ENCODE results near the gene TENT4B.
"Not testable (repeated sequence)": the region's sequence is repeated elsewhere in the genome, so short reads cannot be mapped to it uniquely, and the experiment has no call there.

Gene TENT4B
- total RNA-seq: 55.0 to 87.6 reads per million in 2 donors

- peak; percentile 77 to 94 (median 88) for DNase-seq
These were observed at the start of gene TENT4B for GRCh38 chr16:50152807-50153595. Gene TENT4B (plus strand): TSS chr16:50153306. CDS start chr16:50153622, 316 bp downstream.

- no peak for DNase-seq
These were observed 49.3 kb upstream of the TENT4B start for GRCh38 chr16:50103764-50104163.

- no peak for DNase-seq
These were observed 38.6 kb upstream of the TENT4B start for GRCh38 chr16:50114357-50115129.

- no peak for DNase-seq
These were observed 32.4 kb upstream of the TENT4B start for GRCh38 chr16:50120711-50121110.

GRCh38 chr16:50121278-50121677 is 31.8 kb upstream of the TENT4B start:
- peak in 1 of 5 experiments; percentile 20 for DNase-seq

GRCh38 chr16:50121721-50122445 is 31.2 kb upstream of the TENT4B start:
- DNase-seq: peak in 2 of 5 experiments; percentile 10 to 65

- DNase-seq: no peak
These were observed 29.7 kb upstream of the TENT4B start for GRCh38 chr16:50123417-50123816.

- DNase-seq: no peak
These were observed 28.3 kb upstream of the TENT4B start for GRCh38 chr16:50124769-50125168.

- DNase-seq: no peak
These were observed 26.9 kb upstream of the TENT4B start for GRCh38 chr16:50126183-50126582.

- DNase-seq: not testable (repeated sequence)
These were observed 20.5 kb upstream of the TENT4B start for GRCh38 chr16:50132571-50132970.

- no peak for DNase-seq
These were observed 19.9 kb upstream of the TENT4B start for GRCh38 chr16:50133214-50133613.

- DNase-seq: no peak
These were observed 16.7 kb upstream of the TENT4B start for GRCh38 chr16:50136399-50136798.

GRCh38 chr16:50137268-50137667 is 15.8 kb upstream of the TENT4B start:
- DNase-seq: no peak

- DNase-seq: no peak
These were observed 13.5 kb upstream of the TENT4B start for GRCh38 chr16:50139580-50139979.

GRCh38 chr16:50144211-50144610 is 8.9 kb upstream of the TENT4B start:
- DNase-seq: no peak

- DNase-seq: no peak
These were observed 6.3 kb upstream of the TENT4B start for GRCh38 chr16:50146479-50147435.

GRCh38 chr16:50151322-50151721 is 1.8 kb upstream of the TENT4B start:
- DNase-seq: no peak

- DNase-seq: peak in 1 of 5 experiments; percentile 30
These were observed 1.4 kb upstream of the TENT4B start for GRCh38 chr16:50151756-50152155.

- DNase-seq: peak in 4 of 5 experiments; percentile 51 to 94 (median 70)
These were observed 727 bp upstream of the TENT4B start for GRCh38 chr16:50152351-50152806.

- DNase-seq: peak in 2 of 5 experiments; percentile 22 to 63
These were observed 702 bp downstream of the TENT4B start for GRCh38 chr16:50153596-50154419.

Data from T-helper 2 cell (primary cell).